ENCODE results near the gene ADAM15.

DNA sequence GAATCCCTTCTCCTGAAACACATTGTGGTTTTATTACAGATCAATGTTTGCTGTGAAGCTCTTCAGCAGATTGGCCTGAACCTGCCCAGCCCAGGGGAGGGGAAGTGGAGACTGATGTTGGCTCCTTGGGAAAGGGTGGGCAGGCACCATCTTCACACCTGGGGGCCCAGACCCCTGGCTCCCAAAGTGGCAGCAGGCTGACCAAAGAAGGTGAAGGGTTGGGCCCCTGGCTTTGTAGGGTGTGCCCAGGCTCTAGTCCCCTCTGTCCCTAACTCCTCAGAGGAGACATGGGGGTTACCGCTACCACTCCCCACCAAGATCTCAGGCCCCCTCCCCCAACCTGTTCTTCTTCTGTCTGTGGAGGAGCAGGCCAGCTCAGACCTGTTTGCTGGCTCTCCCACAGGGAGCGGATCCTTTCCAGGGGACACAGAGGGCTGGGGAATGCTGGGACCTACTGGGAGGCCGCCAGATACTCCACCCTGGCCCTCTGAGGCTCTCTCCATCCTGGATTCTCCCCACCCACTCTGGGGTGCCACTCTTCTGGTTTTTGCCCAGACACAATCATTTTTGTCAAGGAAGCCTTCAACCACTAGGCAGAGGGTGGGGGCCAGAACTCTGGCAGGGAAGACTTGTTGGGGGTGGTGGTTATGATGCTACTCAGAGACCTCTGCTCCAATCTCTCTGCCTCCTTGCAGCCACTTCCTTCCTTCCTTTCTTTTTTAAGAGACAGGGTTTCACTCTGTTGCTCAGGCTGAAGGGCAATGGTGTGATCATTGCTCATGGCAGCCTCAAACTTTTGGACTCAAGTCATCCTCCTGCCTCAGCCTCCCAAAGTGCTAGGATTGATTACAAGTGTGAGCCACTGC lies 22.5 kb downstream of the ADAM15 start:
- TF ChIP-seq SP1 (CRISPR knock-in tag; conservative IDR thresholded peaks at IDR 0.05) (no peak), NFYB (CRISPR knock-in tag; conservative IDR thresholded peaks at IDR 0.05; ENCODE audit: low read depth) (no peak), NR2C2 (CRISPR knock-in tag; IDR thresholded peaks at IDR 0.05) (no peak), ZNF121 (CRISPR knock-in tag; IDR thresholded peaks at IDR 0.05) (no peak)
- TF ChIP-seq, protein P1, sequence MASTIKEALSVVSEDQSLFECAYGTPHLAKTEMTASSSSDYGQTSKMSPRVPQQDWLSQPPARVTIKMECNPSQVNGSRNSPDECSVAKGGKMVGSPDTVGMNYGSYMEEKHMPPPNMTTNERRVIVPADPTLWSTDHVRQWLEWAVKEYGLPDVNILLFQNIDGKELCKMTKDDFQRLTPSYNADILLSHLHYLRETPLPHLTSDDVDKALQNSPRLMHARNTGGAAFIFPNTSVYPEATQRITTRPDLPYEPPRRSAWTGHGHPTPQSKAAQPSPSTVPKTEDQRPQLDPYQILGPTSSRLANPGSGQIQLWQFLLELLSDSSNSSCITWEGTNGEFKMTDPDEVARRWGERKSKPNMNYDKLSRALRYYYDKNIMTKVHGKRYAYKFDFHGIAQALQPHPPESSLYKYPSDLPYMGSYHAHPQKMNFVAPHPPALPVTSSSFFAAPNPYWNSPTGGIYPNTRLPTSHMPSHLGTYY (CRISPR knock-in tag; IDR thresholded peaks at IDR 0.05): no peak
- TF ChIP-seq, protein P2, sequence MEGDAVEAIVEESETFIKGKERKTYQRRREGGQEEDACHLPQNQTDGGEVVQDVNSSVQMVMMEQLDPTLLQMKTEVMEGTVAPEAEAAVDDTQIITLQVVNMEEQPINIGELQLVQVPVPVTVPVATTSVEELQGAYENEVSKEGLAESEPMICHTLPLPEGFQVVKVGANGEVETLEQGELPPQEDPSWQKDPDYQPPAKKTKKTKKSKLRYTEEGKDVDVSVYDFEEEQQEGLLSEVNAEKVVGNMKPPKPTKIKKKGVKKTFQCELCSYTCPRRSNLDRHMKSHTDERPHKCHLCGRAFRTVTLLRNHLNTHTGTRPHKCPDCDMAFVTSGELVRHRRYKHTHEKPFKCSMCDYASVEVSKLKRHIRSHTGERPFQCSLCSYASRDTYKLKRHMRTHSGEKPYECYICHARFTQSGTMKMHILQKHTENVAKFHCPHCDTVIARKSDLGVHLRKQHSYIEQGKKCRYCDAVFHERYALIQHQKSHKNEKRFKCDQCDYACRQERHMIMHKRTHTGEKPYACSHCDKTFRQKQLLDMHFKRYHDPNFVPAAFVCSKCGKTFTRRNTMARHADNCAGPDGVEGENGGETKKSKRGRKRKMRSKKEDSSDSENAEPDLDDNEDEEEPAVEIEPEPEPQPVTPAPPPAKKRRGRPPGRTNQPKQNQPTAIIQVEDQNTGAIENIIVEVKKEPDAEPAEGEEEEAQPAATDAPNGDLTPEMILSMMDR (IDR thresholded peaks at IDR 0.05): no peak
- TF ChIP-seq, protein P3, sequence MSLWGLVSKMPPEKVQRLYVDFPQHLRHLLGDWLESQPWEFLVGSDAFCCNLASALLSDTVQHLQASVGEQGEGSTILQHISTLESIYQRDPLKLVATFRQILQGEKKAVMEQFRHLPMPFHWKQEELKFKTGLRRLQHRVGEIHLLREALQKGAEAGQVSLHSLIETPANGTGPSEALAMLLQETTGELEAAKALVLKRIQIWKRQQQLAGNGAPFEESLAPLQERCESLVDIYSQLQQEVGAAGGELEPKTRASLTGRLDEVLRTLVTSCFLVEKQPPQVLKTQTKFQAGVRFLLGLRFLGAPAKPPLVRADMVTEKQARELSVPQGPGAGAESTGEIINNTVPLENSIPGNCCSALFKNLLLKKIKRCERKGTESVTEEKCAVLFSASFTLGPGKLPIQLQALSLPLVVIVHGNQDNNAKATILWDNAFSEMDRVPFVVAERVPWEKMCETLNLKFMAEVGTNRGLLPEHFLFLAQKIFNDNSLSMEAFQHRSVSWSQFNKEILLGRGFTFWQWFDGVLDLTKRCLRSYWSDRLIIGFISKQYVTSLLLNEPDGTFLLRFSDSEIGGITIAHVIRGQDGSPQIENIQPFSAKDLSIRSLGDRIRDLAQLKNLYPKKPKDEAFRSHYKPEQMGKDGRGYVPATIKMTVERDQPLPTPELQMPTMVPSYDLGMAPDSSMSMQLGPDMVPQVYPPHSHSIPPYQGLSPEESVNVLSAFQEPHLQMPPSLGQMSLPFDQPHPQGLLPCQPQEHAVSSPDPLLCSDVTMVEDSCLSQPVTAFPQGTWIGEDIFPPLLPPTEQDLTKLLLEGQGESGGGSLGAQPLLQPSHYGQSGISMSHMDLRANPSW (CRISPR knock-in tag; conservative IDR thresholded peaks at IDR 0.05; ENCODE audit: low read depth): no peak
- TF ChIP-seq, protein P4, sequence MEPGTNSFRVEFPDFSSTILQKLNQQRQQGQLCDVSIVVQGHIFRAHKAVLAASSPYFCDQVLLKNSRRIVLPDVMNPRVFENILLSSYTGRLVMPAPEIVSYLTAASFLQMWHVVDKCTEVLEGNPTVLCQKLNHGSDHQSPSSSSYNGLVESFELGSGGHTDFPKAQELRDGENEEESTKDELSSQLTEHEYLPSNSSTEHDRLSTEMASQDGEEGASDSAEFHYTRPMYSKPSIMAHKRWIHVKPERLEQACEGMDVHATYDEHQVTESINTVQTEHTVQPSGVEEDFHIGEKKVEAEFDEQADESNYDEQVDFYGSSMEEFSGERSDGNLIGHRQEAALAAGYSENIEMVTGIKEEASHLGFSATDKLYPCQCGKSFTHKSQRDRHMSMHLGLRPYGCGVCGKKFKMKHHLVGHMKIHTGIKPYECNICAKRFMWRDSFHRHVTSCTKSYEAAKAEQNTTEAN (CRISPR knock-in tag; IDR thresholded peaks at IDR 0.05): no peak

Data from WTC11 (cell line).